AG08396 (cell line): ENCODE data around the gene TOP3B.

Source experiments
- DNase-seq: peaks from one replicate; pipeline ENCODE4 v3.0.0; 2012; ENCODE audit warnings: low spot score, mixed read lengths

TOP3B gene, protein sequence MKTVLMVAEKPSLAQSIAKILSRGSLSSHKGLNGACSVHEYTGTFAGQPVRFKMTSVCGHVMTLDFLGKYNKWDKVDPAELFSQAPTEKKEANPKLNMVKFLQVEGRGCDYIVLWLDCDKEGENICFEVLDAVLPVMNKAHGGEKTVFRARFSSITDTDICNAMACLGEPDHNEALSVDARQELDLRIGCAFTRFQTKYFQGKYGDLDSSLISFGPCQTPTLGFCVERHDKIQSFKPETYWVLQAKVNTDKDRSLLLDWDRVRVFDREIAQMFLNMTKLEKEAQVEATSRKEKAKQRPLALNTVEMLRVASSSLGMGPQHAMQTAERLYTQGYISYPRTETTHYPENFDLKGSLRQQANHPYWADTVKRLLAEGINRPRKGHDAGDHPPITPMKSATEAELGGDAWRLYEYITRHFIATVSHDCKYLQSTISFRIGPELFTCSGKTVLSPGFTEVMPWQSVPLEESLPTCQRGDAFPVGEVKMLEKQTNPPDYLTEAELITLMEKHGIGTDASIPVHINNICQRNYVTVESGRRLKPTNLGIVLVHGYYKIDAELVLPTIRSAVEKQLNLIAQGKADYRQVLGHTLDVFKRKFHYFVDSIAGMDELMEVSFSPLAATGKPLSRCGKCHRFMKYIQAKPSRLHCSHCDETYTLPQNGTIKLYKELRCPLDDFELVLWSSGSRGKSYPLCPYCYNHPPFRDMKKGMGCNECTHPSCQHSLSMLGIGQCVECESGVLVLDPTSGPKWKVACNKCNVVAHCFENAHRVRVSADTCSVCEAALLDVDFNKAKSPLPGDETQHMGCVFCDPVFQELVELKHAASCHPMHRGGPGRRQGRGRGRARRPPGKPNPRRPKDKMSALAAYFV

GRCh38 chr22:21982338-21982965 is at the start of gene TOP3B:
Gene TOP3B, minus strand, starts transcription at chr22:21982787. Its CDS starts 7,078 bp downstream, at chr22:21975709.
- peak; percentile 90 for DNase-seq

- DNase-seq, result no peak
These were observed 48.8 kb upstream of the TOP3B start for GRCh38 chr22:22031183-22031945.

GRCh38 chr22:22030493-22031182 is 48.1 kb upstream of the TOP3B start:
- peak; percentile 49 for DNase-seq

DNA sequence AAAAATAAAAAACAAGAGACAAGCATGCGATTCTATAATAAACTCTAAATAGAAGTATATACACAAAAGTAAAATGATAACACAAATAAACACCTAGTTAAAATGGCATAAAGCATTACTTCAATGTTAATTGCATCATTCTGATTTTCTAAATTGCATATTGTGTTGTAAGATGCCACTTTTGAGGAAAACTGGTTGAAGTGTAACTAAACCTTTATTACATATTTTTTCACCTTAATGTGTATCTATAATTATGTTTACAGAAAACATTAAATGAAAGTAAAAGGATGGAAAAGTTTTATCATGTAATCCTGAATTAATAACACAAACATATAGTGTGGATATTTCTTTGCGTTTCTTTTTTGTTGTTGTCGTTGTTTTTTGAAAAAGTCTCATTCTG is 45.4 kb upstream of the TOP3B start:
- DNase-seq, result no peak

DNA sequence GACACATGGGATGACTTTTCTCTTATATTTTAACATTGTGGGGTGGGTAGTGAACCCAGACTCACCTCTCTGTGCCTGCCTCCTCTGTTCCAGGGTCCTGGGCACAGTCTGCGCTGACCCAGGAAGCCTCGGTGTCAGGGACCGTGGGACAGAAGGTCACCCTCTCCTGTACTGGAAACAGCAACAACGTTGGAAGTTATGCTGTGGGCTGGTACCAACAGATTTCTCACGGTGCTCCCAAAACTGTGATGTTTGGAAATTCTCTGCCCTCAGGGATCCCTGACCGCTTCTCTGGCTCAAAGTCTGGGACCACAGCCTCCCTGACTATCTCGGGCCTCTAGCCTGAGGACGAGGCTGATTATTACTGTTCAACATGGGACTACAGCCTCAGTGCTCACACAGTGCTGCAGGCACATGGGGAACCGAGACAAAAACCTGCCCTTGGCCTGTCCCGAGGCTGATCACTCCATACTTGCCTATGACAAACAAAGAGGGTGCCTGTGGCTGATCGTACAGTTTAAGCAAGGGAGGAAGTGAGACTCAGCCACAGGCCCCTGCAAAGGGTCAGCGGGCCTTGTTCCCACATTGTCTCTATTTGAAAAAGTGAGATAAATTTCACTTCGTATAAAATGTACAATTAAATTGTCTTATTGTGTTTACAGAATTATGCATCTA is 43.7 kb upstream of the TOP3B start:
- no peak for DNase-seq

DNA sequence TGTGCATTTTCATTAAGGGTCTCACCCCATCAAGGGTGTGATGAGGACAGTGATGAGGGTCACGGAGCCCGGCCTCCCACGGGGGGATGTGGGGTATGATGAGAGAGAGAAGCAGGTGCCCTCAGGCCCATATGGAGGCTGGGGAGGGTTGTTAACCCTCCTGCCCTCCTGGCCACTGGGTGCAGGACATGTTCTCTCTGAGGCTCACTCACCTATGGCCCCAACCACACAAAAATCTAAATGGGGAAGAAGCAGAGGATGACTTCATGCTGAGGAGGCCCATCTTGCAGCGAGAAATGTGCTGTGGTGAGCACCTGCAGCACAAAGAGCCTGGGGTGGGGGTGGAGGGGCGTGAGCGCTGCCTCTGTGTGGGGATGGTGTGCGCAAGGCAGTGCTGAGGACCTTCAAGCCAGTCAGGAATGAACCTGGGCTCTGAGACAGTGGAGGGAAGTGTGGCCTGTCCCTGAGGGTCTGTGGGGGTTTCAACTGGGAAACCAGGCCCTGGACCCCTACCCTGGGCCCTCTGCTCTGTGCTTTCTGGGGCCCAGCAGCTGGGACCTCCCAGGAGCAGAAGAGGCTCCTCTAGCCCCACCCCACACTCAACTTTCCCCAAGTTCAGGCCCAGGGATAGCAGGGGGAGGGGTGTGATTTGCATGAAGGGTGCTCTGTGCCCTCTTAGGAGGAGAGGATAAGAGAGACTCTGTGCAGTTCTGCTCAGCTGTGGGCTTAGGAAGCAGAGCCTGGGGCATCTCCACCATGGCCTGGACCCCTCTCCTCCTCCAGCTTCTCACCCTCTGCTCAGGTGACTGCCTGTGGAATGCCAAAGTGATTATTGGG is 43.0 kb upstream of the TOP3B start:
- no peak for DNase-seq

- no peak for DNase-seq
These were observed 41.9 kb upstream of the TOP3B start for GRCh38 chr22:22024440-22024839.

DNA sequence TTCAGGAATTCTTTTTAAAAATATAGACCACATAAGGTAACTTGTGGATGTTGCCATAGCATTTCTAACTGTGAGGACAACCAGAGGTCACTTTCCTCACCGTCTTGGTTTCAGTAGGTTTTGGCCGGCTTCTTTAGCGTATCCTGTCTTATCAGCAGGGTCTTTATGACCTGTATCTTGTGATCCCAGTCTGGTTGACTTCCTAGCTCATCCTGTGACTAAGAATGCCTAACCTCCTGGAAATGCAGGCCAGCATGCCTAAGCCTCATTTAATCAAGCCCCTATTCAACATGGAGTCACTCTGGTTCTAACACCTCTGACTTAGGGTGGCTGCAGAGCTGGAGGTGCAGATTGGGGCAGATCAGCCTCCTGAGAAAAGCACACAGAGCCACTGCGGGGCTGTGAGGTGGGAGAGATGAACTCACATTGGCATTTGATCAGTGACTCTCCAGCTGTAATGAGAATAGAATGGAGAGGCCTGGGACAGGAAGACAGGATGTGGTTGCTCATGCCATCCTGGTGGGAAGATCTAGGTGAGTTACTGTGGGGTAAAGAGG is 41.1 kb upstream of the TOP3B start:
- DNase-seq, result no peak

- no peak for DNase-seq
These were observed 40.5 kb upstream of the TOP3B start for GRCh38 chr22:22022947-22023534.

DNA sequence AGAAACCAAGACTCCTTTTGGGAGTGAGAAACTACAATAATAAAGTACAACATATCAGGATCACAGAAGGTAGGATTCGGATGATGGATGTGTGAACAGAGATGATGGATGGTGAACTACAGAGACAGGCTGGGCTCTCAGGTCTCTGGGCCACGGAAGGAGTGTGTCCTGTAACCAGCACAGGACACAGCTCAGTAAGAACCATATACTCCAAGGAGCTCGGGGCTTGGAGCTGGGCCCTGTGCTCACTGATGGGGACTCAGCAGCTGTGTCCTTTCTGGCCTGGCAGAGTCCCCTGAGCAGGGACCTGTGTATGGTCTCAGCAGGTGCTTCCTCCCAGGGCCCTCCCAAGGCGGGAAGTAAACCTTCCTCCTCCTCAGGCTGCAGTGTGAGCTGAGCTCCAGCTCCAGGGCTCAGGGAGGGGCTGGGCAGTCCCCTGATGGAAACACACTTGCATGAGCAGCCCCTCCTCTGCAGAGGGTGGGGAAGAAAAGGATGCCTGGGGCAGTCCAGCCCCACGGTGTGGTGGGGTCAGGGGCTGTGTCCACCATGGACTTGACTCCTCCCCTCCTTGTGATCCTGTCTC is 39.8 kb upstream of the TOP3B start:
- DNase-seq, result no peak

- peak; percentile 21 for DNase-seq
These were observed 38.7 kb upstream of the TOP3B start for GRCh38 chr22:22021162-22021750.

DNA sequence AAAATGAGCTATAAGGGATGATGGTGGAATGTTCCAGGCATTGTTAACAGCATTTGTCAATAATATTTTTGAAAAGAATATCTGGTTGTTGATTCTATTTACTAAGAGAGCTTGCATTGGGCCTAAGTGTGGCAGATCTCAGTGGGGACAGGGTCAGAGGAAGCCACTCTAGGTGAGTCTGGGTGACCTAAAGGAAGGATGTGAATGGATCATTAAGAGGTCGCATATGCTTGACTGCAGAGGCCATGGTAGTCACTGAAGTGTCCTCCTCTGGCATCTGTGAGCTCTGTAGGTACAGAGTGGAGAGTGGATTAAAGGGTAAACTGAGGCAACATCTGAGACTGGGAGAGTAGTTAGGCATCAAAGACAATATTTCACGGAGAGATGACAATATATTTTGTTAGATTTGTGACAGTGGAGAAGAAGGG is 37.9 kb upstream of the TOP3B start:
- no peak for DNase-seq

DNA sequence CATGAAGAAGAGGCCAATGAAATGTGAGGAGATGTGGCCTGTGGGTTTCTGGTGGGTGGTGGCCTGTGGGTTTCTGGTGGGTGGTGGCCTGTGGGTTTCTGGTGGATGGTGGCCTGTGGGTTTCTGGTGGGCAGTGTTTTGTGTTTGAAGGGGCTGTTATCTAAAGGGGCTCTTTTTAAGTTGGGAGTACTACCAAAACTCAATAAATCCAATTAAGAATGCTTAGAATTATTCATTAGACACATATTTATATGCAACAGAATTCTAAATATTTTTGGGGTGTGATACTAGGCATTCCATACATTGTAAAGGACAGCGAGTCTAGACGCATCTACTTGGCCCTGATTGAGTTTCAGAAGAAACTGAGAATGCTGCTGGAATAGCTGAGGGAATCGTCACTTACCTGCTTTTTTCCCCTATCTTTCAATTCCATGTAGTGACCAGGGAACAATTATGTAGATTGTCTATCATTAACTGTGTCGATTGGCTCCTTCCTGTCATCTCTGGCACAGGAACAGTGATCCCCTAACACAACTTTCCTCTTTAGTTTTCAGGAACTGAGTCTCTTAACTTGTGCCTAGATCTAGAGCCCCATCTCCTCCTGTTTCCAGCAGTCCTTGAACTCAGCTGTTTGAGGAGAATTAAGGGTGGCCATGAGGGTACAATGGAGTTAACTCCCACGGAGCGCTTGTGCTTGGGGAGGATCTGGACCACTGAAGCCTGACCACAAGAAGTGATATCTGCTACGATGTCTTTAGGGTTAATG is 37.3 kb upstream of the TOP3B start:
- no peak for DNase-seq

DNA sequence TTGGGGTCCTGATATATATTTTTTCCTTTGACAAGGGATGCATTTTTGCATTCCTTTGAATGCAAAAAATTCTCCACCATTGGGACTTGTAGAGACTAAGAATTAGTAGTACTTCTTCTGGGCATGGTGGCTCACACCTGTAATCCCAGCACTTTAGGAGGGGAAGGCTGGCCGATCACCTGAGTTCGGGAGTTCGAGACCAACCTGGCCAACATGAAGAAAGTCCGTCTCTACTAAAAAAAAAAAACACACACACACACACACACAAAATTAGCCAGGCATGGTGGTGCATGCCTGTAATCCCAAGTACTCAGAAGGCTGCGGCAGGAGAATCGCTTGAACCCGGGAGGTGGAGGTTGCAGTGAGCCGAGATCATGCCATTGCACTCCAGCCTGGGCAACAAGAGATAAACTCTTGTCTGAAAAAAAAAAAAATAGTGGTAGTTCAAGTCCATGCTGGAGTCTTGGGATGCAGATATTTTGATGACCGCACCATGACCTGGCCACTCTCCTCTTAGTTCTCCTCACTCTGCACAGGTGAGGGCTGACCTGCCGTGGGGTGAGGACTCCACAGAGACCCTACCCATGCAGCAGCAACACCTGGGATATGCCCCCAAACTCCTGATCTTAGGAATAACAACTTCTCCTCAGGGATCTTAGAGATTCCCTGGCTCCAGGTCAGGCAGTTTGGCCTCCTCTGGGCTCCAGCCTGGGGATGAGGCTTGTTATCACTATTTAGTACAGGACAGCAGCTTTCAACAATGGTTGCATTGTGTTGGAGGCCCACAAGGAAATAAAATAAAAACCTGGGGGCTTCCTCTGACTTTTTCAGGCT is 36.5 kb upstream of the TOP3B start:
- no peak for DNase-seq

DNA sequence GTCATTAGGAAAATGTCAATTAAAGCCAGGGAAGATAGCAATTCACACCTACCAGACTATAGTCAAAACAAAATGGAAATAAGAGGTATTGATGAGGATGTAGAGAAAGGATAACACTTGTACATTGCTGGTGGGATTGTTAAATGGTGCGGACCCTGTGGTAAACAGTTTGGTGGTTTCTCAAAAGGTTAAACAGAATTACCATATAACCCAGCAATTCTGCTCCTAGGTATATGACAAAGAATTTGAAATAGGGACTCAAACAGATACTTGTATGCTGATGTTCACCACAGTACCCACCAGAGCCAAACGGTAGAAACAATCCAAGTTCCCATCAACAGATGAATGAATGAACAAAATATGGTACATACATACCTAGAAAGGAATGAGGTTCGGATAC is 33.0 kb upstream of the TOP3B start:
- no peak for DNase-seq

DNA sequence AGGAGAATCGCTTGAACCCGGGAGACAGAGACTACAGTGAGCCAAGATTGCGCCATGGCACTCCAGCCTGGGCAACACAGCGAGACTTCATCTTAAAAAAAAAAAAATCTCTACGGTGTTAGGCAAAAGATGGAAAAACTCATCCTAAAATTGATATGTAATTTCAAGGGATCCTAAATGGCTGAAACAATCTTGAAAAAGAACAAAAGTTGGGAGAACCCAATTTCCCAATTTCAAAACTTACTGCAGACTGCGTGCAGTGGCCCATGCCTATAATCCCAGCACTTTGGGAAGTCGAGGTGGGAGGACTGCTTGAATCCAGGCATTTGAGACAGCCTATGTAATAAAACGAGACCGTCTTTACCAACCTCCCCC is 31.7 kb upstream of the TOP3B start:
- no peak for DNase-seq
